IPS-NIHi7 (cell line): ENCODE results near the gene YPEL1.
"Not testable (repeated sequence)": the region's sequence is repeated elsewhere in the genome, so short reads cannot be mapped to it uniquely, and the experiment has no call there.

Experiments
- DNase-seq: peaks from one replicate; pipeline ENCODE4 v3.0.0; 2012; ENCODE audit warnings: mixed read lengths; ENCODE audit errors: extremely low spot score

YPEL1 gene

GRCh38 chr22:21753374-21754111, 17.9 kb upstream of the YPEL1 start:
- no peak for DNase-seq

- DNase-seq: no peak
These were observed 16.7 kb upstream of the YPEL1 start for GRCh38 chr22:21752276-21752675.

DNA sequence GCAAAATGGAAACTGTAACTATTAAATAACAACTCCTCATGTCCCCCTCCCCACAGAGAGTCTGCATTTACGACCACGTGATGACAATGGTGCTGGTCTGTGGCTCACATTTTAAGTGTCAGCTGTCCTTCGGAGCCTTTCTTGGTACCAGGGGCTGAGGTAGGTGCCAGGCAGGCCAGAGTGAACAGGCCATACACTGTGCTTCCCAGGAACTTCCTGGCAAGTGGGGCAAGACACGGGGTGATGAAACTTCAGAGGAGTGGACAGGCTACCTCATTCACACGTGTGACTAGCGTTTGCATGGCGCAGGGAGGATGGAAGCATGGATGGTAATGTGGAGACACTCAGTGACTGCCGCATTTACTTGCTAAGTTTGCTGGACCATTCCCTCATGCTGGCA, 10.4 kb upstream of the YPEL1 start:
- no peak for DNase-seq

DNA sequence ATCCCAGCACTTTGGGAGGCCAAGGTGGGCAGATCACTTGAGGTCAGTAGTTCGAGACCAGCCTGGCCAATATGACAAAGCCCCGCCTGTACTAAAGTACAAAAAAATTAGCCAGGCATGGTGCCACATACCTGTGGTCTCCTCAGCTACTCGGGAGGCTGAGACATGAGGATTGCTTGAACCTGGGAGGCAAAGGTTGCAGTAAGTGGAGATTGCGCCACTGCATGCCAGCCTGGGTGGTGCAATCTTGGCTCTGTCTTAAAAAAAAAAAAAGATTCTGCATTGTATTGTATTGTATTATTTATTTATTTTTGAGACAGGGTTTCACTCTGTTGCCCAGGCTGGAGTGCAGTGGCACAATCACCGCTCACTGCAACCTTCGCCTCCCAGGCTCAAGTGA, 9.3 kb upstream of the YPEL1 start:
- not testable (repeated sequence) for DNase-seq

- no peak for DNase-seq
These were observed 6.2 kb upstream of the YPEL1 start for GRCh38 chr22:21741790-21742189.

DNA sequence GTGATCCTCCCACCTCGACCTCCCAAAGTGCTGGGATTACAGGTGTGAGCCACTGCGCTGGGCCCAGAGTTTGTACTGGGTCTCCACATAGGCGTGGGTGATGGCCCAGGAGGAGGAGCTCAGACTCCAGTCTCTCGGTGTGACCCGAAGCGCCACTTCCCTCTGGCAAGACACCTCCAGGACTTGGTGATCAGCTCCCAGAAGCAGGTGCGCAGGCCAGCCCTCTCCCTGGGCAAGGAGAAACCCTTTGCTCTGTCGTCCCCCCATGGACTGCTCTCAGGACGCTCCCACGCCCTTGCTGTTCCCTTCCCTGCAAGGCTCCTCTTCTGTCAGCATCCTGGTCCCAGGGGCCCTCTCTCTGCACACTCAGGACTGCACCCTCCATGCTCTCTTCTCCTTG, 5.5 kb upstream of the YPEL1 start:
- DNase-seq: no peak

DNA sequence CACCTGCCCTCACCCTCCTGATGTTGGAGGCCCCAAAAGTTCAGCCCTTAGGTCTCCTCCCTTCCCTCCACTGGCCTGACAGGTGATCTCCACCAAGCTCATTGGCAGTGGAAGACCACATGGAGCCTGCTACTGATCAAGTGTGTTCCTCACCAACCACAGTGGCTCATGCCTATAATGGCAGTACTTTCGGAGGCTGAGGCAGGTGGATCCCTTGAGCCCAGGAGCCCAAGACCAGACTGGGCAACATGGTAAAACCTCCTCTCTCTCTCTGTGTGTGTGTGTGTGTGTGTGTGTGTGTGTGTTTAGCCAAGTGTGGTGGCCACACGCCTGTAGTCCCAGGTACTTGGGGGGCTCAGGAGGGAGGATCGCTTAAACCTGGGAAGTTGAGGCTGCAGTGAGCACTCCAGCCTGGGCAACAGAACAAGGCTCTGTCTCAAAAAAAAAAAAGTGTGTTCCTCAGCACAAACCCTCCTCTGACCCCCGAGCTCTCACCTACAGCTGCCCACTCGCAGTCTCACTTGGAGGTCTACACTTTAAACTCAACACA, 4.3 kb upstream of the YPEL1 start:
- no peak for DNase-seq

DNA sequence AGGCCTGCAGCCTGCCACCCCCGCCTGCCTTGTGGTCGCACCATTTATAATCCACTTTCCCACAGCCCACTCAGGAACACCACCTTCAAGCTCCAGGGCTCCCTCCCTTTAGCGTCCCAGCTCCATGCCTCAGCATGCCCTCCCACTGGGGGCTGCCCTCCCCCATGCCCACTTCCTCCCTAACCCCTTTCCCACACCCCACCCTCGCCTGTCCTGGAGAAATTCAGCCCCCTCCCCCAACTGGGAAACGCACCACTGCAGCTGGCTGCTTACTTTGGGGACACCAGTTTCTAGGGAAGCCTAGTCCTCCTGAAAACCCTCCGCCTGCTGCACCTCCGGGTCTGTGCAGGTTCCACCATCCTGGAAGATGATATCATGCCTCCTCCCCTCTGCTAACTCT, 3.4 kb upstream of the YPEL1 start:
- DNase-seq: no peak

DNA sequence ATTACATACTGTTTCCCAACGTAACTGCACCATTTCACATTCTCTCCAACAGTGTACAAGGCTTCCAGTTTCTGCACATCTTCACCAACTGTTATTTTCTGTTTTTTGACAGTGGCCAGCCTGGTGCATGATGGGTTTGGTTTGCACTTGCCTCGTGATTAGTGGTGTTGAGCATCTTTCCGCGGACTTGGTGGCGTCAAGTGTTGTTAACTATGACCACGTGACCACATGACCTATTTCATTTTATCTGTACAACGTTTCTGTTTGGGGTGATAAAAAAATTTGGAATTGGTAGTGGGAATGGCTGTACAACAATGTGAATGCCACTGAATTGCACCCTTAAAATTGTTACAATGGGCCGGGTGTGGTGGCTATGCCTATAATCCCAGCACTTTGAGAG, 2.5 kb upstream of the YPEL1 start:
- no peak for DNase-seq

- DNase-seq: no peak
These were observed 1.4 kb upstream of the YPEL1 start for GRCh38 chr22:21736948-21737347.

GRCh38 chr22:21736084-21736642, 569 bp upstream of the YPEL1 start:
- no peak for DNase-seq

- DNase-seq: no peak
These were observed 924 bp downstream of the YPEL1 start for GRCh38 chr22:21734540-21735199.

DNA sequence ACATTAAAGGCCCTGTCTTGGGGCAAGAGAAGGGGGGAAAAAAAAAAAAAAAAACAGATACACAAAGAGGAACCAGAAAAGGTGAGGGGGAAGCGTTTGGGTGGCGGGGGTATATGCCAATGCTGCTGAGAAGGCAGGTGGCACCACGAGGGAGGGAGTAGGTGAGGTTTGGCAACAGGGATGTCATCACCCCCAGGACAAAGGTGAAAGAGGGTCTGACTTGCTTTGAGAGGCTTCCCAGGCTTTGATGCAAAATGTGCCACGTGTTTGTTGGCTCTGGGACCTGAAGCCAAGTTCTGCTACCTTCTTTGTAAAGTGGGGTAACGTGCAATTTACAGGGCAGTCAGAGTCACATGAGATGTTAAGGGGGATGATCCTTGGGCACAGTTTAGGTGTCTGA, 4.1 kb downstream of the YPEL1 start:
- DNase-seq: no peak

- DNase-seq: no peak
These were observed 4.9 kb downstream of the YPEL1 start for GRCh38 chr22:21730535-21731308.

GRCh38 chr22:21729184-21729583, 6.4 kb downstream of the YPEL1 start:
- not testable (repeated sequence) for DNase-seq

DNA sequence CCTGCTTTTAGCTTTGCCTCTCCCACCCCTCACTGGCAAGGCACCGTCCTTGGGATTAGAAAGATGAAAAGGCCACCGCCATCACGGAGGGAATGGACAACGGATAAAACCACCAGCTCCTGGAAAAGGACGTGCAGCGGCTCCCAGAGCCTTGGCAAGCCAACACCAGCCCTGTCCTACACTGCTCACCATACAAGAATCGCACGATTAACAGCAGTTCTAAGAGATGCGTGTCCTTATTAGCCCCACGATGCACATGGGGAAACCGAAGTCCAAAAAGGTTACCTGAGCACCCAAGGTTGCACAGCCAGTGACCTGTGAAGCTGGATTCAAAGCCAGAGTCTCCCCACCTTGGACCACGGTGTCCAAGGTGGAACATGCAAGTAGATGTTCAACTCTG, 7.3 kb downstream of the YPEL1 start:
- no peak for DNase-seq

- DNase-seq: no peak
These were observed 7.8 kb downstream of the YPEL1 start for GRCh38 chr22:21727768-21728167.

GRCh38 chr22:21727159-21727558, 8.4 kb downstream of the YPEL1 start:
- no peak for DNase-seq

DNA sequence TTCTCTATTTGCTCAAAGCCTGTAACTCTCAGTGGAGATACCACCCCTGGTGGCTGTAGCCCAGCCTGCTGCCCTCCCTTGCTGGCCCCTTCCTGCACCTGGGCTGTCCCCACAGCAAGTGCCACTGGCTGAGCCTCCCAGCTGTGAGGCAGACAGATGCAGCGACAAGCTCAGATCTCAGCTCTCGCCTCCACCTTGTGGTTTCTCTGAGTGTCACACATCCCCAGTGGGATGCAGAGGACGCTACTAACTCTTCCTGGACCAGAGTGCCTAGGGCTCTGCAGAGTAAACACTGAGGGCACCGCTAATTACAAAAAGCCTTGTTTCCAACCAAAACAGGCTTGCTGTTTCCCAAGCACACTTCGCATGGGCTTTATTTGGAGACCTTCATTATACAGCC, 8.9 kb downstream of the YPEL1 start:
- DNase-seq: peak; percentile 77

DNA sequence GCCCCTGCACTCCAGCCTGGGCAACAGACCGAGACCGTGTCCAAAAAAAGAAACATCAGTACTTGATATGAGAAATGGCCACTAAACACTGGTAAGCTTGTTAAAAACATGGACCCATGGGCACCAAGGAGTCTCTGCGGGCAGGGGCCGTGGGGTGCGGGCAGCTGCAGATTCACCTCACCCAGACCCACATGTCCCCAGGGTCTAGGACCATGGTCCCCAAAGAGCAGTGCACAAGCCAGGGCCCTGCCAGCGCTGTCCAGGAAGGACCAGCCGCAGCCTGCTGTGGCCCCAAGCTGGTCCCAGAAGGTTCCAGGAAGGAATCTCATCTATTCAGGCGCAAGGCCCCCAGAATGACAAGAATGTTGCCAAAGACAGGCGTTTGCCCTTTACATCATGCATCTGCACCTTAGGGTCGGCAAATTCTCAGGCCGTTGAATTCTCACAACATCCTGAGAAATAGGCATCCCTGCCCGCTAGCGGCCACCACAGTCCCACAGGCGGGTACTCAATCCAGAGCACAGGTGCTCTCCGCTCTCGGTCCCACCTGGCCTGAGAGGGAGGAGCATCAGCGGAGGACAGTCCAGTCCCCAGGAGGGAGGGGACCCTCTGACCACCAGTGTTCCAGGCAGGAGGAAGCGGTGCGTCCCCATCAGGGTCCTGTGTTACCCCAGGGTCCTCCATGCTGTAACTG, 9.5 kb downstream of the YPEL1 start:
- no peak for DNase-seq

DNA sequence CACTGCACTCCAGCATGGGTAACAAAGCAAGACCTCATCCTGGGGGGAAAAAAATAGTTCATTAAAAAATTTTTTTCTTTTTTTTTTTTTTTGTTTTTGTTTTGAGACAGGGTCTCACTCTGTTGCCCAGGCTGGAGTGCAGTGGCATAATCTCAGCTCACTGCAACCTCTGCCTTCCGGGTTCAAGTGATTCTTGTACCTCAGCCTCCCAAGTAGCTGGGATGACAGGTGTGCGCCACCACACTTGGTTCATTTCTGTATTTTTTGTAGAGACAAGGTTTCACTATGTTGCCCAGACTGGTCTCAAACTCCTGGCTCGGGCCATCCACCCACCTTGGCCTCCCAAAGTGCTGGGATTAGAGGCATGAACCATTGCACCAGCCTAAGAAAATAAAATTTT, 11.1 kb downstream of the YPEL1 start:
- DNase-seq: not testable (repeated sequence)
